Activated T-cell treated with anti-CD3 and anti-CD28 coated beads for 4 hours (primary cell): ENCODE measurements around the gene FKBP11.

Experiments used
- DNase-seq: peaks from one replicate; pipeline ENCODE4 v3.0.0-alpha.2; 2020

Gene FKBP11

GRCh38 chr12:48925304-48926011 is at the start of gene FKBP11:
FKBP11 (minus strand) TSS chr12:48925492; CDS start chr12:48925428, 64 bp downstream.
- peak; percentile 71 for DNase-seq

GRCh38 chr12:48973941-48974673 is 48.8 kb upstream of the FKBP11 start:
- no peak for DNase-seq

- DNase-seq: no peak
Measured at GRCh38 chr12:48973531-48973930, 48.2 kb upstream of the FKBP11 start.

- no peak for DNase-seq
Measured at GRCh38 chr12:48972952-48973483, 47.7 kb upstream of the FKBP11 start.

GRCh38 chr12:48972213-48972951 is 47.1 kb upstream of the FKBP11 start:
- DNase-seq: no peak

GRCh38 chr12:48970702-48971334 is 45.5 kb upstream of the FKBP11 start:
- DNase-seq: no peak

GRCh38 chr12:48969833-48970701 is 44.8 kb upstream of the FKBP11 start:
- no peak for DNase-seq

GRCh38 chr12:48969160-48969771 is 44.0 kb upstream of the FKBP11 start:
- DNase-seq: no peak

GRCh38 chr12:48968467-48968866 is 43.2 kb upstream of the FKBP11 start:
- DNase-seq: no peak

- DNase-seq: no peak
Measured at GRCh38 chr12:48967991-48968390, 42.7 kb upstream of the FKBP11 start.

- no peak for DNase-seq
Measured at GRCh38 chr12:48966177-48966895, 41.0 kb upstream of the FKBP11 start.

GRCh38 chr12:48965298-48965838 is 40.1 kb upstream of the FKBP11 start:
- DNase-seq: no peak

- DNase-seq: no peak
Measured at GRCh38 chr12:48961801-48962200, 36.5 kb upstream of the FKBP11 start.

GRCh38 chr12:48961331-48961730 is 36.0 kb upstream of the FKBP11 start:
- DNase-seq: no peak

GRCh38 chr12:48960834-48961233 is 35.5 kb upstream of the FKBP11 start:
- DNase-seq: no peak

- DNase-seq: no peak
Measured at GRCh38 chr12:48958049-48958388, 32.7 kb upstream of the FKBP11 start.

GRCh38 chr12:48957141-48958048 is 32.1 kb upstream of the FKBP11 start, which contains the start of gene ARF3:
ARF3 (minus strand) TSS chr12:48957487; CDS start chr12:48941095, 16,392 bp downstream.
- peak; percentile 90 for DNase-seq

GRCh38 chr12:48956279-48957140 is 31.2 kb upstream of the FKBP11 start:
- DNase-seq: no peak
